ENCODE measurements around the gene TMEM63C.
"Not testable (repeated sequence)": the region's sequence is repeated elsewhere in the genome, so short reads cannot be mapped to it uniquely, and the experiment has no call there.

The TMEM63C gene

GRCh38 chr14:77145975-77146740 lies 35.4 kb upstream of the TMEM63C start:
- Mint-ChIP-seq H3K36me3 (ENCODE audit: low read depth) (no peaks in the 10 kb centered on the region), H3K4me3 (no peak overlapping the region), H3K4me1 (ENCODE audit: low read depth) (peaks cover 3% of the 10 kb centered on the region), H3K27ac (no peak overlapping the region), H3K9me3 (no peaks in the 10 kb centered on the region), H3K27me3 (peaks cover 65% of the 10 kb centered on the region)
- no peak for DNase-seq

GRCh38 chr14:77148510-77149231 lies 32.9 kb upstream of the TMEM63C start:
- Mint-ChIP-seq H3K27ac (no peak overlapping the region), H3K4me3 (no peak overlapping the region), H3K9me3 (no peaks in the 10 kb centered on the region), H3K4me1 (ENCODE audit: low read depth) (no peaks in the 10 kb centered on the region), H3K36me3 (ENCODE audit: low read depth) (no peaks in the 10 kb centered on the region), H3K27me3 (peaks cover 64% of the 10 kb centered on the region)
- DNase-seq, result no peak

GRCh38 chr14:77151245-77151644 lies 30.4 kb upstream of the TMEM63C start:
- Mint-ChIP-seq H3K4me3 (no peak overlapping the region), H3K27ac (no peak overlapping the region), H3K9me3 (no peaks in the 10 kb centered on the region), H3K27me3 (peaks cover 63% of the 10 kb centered on the region), H3K36me3 (ENCODE audit: low read depth) (no peaks in the 10 kb centered on the region), H3K4me1 (ENCODE audit: low read depth) (no peaks in the 10 kb centered on the region)
- no peak for DNase-seq

GRCh38 chr14:77151918-77152588 lies 29.5 kb upstream of the TMEM63C start:
- H3K36me3 Mint-ChIP-seq (ENCODE audit: low read depth), result no peaks in the 10 kb centered on the region
- no peaks in the 10 kb centered on the region for H3K9me3 Mint-ChIP-seq
- no peak for DNase-seq
- peaks cover 61% of the 10 kb centered on the region for H3K27me3 Mint-ChIP-seq
- H3K27ac Mint-ChIP-seq, result no peak overlapping the region
- no peaks in the 10 kb centered on the region for H3K4me1 Mint-ChIP-seq (ENCODE audit: low read depth)
- H3K4me3 Mint-ChIP-seq, result no peak overlapping the region

- Mint-ChIP-seq H3K4me1 (ENCODE audit: low read depth) (no peaks in the 10 kb centered on the region), H3K27ac (no peak overlapping the region), H3K27me3 (peaks cover 71% of the 10 kb centered on the region), H3K36me3 (ENCODE audit: low read depth) (no peaks in the 10 kb centered on the region), H3K4me3 (no peak overlapping the region), H3K9me3 (no peaks in the 10 kb centered on the region)
- DNase-seq, result no peak
Measured at GRCh38 chr14:77153802-77154201, 27.8 kb upstream of the TMEM63C start.

- Mint-ChIP-seq H3K4me3 (no peak overlapping the region), H3K27ac (no peak overlapping the region), H3K27me3 (peaks cover 72% of the 10 kb centered on the region), H3K4me1 (ENCODE audit: low read depth) (no peaks in the 10 kb centered on the region), H3K9me3 (no peaks in the 10 kb centered on the region), H3K36me3 (ENCODE audit: low read depth) (no peaks in the 10 kb centered on the region)
- no peak for DNase-seq
Measured at GRCh38 chr14:77154421-77154820, 27.2 kb upstream of the TMEM63C start.

- Mint-ChIP-seq H3K9me3 (no peaks in the 10 kb centered on the region), H3K4me3 (no peak overlapping the region), H3K4me1 (ENCODE audit: low read depth) (no peaks in the 10 kb centered on the region), H3K27ac (no peak overlapping the region), H3K36me3 (ENCODE audit: low read depth) (no peaks in the 10 kb centered on the region), H3K27me3 (peaks cover 71% of the 10 kb centered on the region)
- DNase-seq, result no peak
Measured at GRCh38 chr14:77155083-77155482, 26.5 kb upstream of the TMEM63C start.

- Mint-ChIP-seq H3K4me3 (no peak overlapping the region), H3K36me3 (ENCODE audit: low read depth) (no peaks in the 10 kb centered on the region), H3K27me3 (peaks cover 71% of the 10 kb centered on the region), H3K27ac (no peak overlapping the region), H3K4me1 (ENCODE audit: low read depth) (no peaks in the 10 kb centered on the region), H3K9me3 (no peaks in the 10 kb centered on the region)
- no peak for DNase-seq
Measured at GRCh38 chr14:77157740-77158139, 23.9 kb upstream of the TMEM63C start.

- H3K4me1 Mint-ChIP-seq (ENCODE audit: low read depth), result no peaks in the 10 kb centered on the region
- no peak overlapping the region for H3K4me3 Mint-ChIP-seq
- no peak for DNase-seq
- no peaks in the 10 kb centered on the region for H3K36me3 Mint-ChIP-seq (ENCODE audit: low read depth)
- H3K27ac Mint-ChIP-seq, result no peak overlapping the region
- H3K27me3 Mint-ChIP-seq, result peaks cover 69% of the 10 kb centered on the region
- no peaks in the 10 kb centered on the region for H3K9me3 Mint-ChIP-seq
Measured at GRCh38 chr14:77158175-77158881, 23.3 kb upstream of the TMEM63C start.

- H3K27ac Mint-ChIP-seq, result no peak overlapping the region
- no peaks in the 10 kb centered on the region for H3K4me1 Mint-ChIP-seq (ENCODE audit: low read depth)
- no peaks in the 10 kb centered on the region for H3K36me3 Mint-ChIP-seq (ENCODE audit: low read depth)
- peaks cover 67% of the 10 kb centered on the region for H3K27me3 Mint-ChIP-seq
- DNase-seq, result no peak
- no peak overlapping the region for H3K4me3 Mint-ChIP-seq
- no peaks in the 10 kb centered on the region for H3K9me3 Mint-ChIP-seq
Measured at GRCh38 chr14:77158882-77159255, 22.7 kb upstream of the TMEM63C start.

GRCh38 chr14:77161011-77161410 lies 20.6 kb upstream of the TMEM63C start:
- Mint-ChIP-seq H3K4me3 (no peak overlapping the region), H3K27ac (no peak overlapping the region), H3K27me3 (peaks cover 55% of the 10 kb centered on the region), H3K9me3 (no peaks in the 10 kb centered on the region), H3K36me3 (ENCODE audit: low read depth) (no peaks in the 10 kb centered on the region), H3K4me1 (ENCODE audit: low read depth) (no peaks in the 10 kb centered on the region)
- DNase-seq, result no peak

GRCh38 chr14:77170045-77170444 lies 11.6 kb upstream of the TMEM63C start:
- peaks cover 25% of the 10 kb centered on the region for H3K9me3 Mint-ChIP-seq
- no peak overlapping the region for H3K27ac Mint-ChIP-seq
- no peaks in the 10 kb centered on the region for H3K36me3 Mint-ChIP-seq (ENCODE audit: low read depth)
- H3K4me1 Mint-ChIP-seq (ENCODE audit: low read depth), result no peaks in the 10 kb centered on the region
- peaks cover 16% of the 10 kb centered on the region for H3K27me3 Mint-ChIP-seq
- no peak for DNase-seq
- H3K4me3 Mint-ChIP-seq, result no peak overlapping the region

GRCh38 chr14:77172916-77173315 lies 8.7 kb upstream of the TMEM63C start:
- DNase-seq, result no peak
- Mint-ChIP-seq H3K36me3 (ENCODE audit: low read depth) (no peaks in the 10 kb centered on the region), H3K9me3 (peaks cover 25% of the 10 kb centered on the region), H3K4me1 (ENCODE audit: low read depth) (no peaks in the 10 kb centered on the region), H3K27me3 (peaks cover 16% of the 10 kb centered on the region), H3K27ac (no peak overlapping the region), H3K4me3 (no peak overlapping the region)

- peaks cover 20% of the 10 kb centered on the region for H3K27me3 Mint-ChIP-seq
- not testable (repeated sequence) for H3K4me3 Mint-ChIP-seq; H3K27ac Mint-ChIP-seq; H3K36me3 Mint-ChIP-seq (ENCODE audit: low read depth); H3K4me1 Mint-ChIP-seq (ENCODE audit: low read depth); DNase-seq
- H3K9me3 Mint-ChIP-seq, result peaks cover 20% of the 10 kb centered on the region
Measured at GRCh38 chr14:77173911-77174617, 7.5 kb upstream of the TMEM63C start.
